TTC549 (cell line): ENCODE data around the gene MRAS.

Experiments used
- FAIRE-seq: peaks from 2 replicates; lab custom pipeline; 2012; peaks lifted over from hg19 to GRCh38; lab: Jason Lieb, UNC

Gene MRAS

DNA sequence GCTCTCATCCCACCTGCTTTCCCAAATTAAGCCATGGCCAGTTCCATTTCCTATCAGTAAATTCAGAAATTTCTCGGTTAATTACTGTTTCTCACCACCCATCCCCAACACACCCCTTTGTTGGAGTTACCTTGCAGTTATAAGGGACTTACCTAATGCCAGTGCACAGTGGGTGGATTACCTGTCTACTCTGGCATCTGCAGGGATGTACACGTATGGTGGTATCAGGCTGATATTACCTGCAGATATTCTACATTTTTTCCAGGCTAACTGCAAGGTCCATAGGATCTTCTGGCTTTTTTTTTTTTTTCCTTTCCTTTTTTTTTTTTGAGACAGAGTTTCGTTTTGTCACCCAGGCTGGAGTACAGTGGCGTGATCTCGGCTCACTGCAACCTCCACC, 7.9 kb upstream of the MRAS start:
- FAIRE-seq: no peak

DNA sequence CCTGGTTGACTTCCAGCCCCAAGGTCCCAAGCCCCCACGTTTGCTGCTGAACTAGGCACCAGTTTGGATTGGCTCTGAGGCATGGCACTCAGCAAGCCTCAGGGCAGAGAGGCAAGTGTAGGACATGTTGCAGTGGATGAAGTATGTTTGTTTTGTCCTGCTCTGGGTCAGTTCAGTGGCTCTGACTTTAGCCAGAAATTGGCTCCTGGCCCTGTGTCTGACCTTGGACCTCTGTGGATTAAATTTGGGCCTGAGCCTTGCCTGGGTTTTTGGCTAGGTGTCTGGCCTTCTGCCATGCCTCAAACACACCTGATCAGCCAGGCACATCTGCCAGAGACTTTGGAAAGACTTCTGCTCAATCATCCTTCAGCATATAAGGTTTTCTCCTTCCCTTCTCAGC, 3.6 kb upstream of the MRAS start:
- FAIRE-seq: no peak

DNA sequence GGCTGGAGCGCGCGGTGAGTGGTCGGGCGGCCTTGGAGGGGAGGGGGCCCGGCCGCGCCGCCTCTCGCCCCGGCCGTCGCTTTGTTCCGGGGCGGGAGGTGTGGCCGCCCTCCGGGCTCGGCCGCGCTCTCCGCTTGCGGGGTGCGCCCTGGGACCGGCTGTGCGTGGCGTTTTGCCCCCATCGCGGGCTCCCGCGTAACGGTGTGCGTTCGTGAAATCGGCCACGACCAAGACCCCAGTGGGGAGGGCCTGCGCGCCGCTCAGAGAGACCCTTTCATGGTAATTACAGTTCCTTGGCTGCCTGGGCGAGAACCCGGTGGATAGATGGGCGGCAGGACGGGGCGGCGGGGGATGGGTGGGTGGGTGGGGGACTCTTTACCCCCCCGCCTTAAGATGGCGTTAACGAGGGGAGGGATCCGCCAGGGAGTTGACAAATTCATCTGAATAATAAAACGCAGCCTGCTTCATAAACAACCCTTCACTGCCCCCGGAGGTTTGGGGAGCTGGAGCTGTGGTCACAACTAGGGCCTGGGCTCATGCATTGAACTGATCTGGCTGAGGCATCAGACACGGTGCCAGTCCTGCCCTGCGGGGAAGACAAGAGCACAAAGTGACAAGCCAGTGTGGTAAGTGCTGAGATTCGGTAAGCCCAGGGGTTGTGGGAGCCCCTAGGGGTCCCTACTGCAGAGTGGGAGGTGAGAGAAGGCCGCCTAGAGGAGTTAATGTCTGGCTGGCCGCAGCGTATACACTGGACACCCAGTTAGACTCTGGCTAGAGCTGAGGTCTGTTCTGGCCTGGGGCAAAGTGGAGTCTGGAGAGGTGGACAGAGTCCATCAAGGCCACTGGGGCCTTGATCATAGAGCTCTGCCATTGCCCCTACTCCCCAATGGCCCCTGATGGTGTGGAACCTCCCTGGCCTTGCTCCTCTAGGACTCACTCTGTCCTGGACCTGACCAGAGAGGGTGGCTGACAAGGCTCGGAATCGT, 668 bp downstream of the MRAS start:
- FAIRE-seq: no peak

DNA sequence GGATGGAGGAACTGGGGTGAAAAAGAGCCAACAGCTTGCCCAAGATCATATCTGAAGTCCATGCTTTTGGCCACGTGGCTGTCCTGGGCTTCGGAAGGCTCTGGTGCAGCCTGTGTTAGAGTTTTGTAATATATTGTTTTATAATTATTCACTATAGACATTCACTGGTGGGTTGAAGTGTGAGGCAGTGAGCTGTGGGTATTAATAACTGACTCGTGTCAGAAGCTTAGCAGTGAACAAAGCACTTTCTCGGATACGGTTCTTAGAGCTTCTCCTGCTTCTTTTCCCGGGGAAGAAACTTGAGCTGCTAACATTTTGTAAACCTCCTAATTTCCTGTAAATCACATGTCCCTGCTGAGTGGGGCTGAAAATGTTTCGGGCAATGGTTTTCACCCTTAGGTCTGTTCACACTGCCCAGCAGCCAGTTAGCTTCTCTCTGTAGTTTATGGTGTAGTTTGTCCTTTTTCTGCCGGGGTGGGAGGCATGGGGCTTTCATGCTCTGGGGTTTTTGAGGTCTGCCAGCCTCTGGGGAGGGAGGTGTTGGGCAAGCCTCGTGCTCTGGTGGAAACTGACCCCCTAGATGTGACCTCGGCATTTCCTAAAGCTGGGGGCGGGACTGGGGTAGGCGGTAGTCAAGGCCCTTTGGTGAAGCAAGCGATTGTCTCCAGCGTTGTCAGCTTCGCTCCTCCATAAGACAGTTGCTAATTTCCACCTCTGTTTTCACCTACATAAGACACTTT, 1.7 kb downstream of the MRAS start:
- FAIRE-seq: no peak

DNA sequence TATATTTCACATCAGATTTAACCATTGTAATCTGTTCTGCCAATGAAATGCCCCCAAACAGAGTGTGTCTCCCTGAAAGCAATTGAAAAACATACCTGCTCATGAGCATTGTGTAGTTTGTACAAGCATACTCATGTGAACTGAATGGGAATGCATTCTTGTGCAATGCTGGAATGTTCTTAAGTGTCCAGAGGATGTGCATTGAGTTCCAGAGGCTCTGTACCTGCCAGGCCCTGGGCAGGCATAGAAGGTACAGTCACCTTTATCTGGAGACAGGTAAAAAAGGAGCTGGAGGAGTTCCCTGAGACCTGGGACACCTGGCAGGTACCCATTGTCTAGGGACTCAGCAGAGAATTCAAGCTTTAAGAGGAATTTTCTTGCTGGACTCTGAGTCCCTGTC, 2.8 kb downstream of the MRAS start:
- FAIRE-seq: no peak

DNA sequence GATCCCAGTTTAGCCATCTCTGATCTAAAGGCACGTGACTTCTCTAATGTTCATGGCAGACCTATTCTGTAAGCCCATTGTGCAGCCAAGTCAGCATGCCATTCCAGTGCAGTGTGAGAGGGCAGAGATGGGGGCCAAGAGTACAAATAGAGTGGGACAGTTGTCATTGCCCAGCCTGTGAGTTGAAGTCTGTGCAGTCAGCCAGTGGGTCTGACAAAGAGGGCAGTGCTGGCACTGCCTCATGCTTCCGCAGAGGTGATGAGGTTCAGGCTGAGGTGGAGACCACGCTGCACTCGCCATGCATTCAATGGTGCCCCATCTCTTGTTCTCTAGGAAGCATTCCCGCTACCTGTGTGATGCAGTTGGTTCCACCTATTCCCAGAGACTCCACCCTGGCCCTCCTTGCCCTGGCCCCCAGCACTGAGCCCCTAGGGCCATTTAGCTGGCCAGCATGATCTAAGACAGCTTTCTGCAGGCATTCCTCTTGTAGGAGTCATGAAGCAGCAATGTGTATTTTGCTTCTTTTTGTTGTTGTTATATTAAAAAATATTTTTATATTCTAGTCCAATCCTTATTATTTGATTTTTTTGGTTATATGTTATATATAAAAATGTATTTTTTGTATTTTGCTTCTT, 3.7 kb downstream of the MRAS start:
- no peak for FAIRE-seq

DNA sequence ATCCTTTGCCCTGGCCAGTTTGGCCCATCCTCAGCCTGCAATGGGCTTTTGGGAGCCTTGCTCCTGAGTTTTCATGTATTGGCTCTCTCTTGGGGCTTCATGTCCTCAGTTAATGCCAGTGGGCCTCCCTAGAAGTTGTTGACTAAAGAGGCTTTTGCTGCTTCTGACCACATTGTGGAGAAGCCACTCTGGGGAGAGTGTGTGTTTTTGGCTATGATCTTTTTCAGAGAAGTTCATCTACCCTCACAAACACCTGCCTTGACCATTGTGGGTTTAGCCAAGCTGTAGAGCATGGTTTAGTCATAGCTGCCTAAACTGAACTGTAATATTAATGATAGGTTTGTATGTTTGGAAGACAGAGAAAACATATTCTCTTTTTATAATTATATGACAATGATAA, 6.0 kb downstream of the MRAS start:
- no peak for FAIRE-seq

DNA sequence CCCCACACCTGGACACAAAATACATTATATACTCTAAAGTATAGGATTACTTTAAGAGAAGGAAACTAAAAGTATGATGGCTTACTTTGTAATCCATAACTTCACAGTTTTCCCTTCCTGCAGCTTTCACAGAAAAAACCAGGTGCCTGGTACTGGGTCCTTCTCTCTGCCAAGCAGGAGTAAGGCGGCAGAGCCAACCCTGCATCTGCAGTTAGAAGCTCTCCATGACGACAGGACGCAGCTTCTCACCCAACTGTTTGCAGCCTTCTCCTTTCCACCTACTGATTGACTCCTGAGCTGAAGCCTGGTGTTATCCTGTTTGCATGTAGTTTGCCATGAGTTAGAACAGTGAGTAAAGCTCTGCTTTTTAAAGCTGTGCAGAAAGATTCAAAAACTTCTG, 6.7 kb downstream of the MRAS start:
- FAIRE-seq: no peak

DNA sequence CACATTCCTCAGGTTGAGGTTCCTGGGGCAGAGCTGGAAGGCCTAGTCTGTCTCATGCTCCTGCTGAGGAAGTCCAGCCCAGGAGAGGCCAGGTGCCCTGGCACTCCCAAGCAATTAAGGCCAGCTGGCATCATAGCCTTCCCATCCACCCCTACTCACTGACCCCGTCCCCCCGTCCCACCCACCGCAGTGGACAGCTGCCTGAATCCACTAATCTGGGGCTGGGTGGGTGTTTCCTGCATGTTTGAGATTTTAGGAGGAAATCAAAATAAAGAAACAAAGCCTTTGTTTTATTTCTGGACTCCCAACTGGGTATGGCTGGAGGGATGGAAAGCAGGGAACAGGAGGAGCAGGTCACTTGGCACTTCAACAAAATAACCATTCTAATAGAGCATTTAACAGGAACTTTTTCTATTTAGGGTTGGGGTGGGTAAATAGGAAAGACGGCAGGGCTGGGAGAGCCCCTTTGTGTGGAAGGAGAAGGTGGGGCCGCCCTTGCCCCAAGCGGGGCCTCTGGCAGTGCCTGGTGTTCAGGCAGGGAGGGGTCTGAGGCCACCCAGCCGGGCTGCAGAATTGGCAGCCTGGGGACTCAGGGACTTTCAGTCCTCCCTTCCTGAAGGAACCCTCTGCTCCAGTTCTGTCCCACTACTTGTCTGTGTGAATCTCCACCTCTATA, 8.5 kb downstream of the MRAS start:
- FAIRE-seq: no peak

DNA sequence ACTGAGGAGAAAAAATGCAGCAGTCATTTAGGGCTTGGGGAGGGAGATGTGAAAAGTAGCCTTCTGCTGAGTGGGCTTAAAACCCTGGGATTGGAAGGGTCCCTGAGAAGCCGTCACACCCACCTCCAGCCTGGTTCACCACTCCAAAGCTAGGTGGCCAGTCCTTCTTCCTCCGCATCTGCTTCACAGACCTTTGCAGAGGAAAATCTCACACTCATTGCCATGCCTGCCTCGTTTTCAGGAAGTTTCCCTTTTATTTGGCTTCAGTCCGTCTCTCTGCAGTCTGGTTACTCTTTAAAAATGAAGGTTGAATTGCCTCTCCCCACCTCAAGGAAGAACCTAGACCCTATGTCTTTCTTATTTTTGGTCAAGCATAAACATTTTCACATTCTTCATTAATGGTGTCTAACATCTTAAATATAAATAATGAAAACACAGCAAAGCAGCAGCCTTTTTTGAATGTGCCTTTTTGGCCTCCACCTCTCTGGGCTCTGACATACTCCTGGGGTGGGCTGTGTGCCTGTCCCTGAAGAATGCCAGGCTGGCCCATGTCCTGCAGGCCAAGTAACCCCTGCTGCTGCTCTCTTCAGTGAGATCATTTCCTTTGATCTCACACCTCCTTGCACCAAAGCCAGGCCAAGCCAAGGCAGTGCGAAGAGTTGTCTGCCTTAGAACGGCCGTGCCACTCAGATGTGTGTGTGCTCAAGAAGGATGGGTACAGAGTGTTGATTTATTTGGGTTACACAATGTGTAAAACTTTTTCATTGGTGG, 11.0 kb downstream of the MRAS start:
- FAIRE-seq: no peak

DNA sequence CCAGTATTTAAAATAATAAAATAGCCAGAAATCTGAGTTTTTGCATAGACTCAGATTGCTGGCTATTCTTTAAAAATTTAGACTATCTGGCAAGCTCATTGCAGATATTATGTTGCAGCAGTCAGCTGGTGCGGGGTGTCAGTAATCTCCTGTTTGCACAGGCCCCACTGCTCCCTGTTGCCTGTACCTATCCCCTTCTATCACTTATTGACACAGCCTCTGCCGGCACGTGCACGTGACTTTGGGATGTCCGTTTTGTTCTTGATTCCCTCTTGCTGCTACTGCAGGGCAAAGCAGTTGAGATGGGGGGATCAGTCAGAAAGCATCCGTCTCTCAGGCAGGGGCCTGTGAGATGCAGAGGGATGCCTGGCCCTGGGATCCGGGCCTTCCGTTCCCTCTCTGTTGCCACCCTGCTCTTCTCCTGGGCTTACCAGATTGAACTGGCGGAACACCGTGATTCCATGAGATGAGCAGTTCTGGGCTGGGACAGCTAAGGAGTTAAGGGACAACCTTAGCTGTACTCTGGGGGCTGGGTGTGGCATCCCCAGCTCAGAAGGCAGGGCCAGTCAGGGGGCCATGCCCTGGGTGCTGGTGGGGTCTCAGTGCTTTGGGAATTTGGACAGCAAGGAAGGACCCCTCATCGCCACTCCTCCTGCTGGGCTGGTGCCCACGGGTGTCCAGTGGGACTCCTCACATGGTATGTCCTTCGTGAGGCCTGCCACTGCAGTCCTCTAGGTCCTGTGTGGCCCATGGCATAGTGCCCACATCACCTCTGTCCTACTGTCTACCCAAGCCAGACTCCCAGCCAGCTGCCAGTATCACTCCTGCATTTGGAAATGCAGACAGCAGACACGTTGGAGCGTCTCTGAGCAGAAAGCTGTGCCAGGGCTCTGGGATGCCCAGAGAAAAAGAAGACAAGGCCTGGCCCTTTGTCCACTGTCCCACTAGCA, 11.8 kb downstream of the MRAS start:
- no peak for FAIRE-seq

DNA sequence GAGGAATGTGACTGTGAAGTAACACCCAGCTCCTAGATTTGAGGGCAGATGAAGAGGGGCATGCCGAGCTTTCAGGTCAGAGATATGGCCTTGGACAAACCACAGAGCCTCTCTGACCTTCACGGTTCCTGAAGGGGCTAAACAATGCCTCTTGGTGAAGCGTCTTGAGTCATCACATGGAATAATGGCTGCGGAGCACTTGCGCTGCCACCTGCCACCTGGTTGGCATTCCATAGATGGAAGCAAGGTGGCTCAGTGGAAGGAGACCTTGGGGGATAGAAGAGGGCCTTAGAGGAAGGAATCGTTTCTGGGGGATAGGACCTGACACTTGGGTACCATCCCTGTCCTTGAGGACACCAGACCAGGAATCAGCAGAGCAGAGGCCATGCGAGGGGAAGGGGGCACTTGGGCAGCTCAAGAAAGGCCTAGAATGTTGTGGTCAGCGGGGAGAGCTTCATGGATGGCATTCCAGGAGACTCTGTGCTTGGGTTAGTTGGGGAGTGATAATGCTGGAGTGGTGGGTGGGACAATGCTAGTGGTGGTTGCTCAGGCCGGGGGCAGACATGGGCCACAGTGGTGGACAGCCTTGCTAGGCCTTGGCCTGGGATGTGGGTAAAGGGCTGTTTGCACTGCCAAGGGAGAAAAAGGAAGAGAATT, 12.6 kb downstream of the MRAS start:
- FAIRE-seq: no peak

DNA sequence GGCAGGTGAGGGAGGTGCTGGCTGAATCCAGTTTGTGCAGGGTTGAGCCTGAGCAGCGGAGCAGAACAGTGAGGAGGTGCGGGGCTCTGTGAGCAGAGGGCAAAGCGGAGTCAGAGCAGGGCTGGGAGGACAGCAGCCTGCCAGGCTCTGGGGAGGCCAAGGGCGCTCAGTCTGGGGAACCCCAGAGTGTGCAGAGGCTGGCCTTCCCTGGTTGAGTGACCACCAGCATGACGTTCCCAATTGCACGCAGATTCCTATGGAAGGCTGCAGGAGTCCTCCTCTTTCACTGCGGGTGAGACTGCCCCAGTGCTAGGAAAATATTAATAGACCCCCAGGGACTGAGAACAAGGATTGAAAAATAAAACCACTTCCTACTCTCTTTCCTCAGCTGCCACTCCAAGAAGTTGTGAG, 13.2 kb downstream of the MRAS start:
- no peak for FAIRE-seq

DNA sequence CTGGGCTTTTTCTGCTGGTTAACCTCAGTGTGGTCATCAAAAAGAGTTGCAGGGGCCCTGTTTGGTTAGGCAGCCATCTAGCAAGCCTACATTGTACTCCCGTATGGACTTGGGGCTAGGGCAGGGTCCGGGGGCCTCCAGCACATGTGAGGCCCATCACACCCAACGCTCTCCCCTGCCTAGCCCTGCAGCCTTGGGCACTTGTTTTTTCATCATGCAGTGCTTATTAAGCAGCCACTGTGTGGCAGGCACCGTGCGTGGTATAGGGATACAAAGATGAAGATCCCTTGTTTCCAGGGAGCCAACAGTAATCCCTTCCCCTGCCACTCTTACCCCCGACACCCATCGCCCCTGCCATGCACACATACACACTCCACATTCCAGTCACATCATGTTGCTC, 14.2 kb downstream of the MRAS start:
- no peak for FAIRE-seq

DNA sequence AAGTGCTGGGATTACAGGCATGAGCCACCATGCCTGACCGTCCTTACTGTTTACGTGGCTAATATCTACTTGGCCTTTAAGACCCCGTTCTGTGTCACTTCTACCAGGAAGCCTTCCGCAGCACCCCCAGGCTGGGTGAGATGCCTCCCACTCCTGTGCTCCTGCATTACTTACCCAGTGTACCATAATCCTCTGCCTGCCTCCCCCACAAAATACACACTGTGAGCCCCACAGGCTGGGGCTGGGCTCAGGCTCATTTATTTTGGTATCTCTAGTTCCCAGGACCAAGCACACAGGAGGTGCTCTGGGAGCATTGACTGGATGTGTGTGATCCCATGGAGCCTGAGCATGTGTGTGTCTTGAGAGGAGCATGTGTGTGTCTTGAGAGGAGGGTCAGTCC, 14.9 kb downstream of the MRAS start:
- no peak for FAIRE-seq

DNA sequence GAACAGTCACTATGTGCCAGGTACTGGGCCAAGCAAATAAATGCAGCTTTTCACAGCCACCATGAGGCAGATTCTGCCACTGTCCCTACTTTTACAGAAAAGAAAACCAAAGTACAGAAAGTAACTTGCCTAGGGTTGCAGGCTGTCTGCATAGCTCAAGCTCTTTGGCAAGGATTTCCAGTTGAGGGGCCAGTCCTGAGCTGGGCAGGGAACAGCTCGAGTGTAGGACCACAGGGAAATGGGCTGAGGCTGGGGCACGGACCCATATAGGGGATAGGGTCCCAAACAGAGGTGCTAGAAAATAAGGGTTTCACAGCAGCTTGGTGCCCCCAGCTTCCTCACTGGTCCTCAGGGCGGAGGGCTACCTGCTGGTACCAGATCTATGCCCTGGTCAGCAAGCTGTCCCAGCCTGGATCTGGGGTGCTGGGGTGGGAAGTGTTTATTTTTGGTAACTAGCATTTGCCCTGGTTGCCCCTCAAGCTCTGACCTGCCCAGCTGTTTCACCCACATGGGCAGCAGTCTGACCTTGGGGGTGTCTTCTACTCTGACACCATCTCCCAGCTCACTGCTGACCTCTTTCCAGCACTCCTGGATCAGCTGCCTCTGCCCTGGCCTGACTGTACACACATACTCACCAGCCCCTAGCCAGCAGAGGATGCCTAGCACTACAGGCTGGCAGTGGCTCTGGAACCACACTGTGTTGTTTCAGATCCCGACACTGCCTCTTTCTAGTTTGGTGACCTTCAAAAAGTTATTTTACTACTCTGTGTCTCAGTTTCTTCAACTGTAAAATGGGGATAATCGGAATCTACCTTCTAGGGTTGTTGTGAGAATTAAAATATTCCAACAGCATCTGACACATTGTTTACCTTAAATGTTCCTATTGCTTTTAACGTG, 16.2 kb downstream of the MRAS start:
- no peak for FAIRE-seq

DNA sequence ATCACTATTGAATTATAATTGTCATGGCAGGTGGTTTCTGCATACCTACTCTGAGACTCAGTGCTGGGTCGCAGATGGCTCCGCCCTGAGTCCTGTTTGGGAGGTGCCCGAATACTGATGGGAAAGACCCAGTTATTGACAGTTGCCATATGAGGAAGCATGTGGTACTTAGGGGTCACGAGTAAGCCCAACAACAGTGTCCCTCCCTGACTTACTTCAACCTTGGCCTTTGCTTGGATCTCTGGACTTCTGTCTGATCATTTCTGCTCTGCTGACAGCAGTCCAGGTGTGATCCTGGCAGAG, 16.8 kb downstream of the MRAS start:
- no peak for FAIRE-seq

DNA sequence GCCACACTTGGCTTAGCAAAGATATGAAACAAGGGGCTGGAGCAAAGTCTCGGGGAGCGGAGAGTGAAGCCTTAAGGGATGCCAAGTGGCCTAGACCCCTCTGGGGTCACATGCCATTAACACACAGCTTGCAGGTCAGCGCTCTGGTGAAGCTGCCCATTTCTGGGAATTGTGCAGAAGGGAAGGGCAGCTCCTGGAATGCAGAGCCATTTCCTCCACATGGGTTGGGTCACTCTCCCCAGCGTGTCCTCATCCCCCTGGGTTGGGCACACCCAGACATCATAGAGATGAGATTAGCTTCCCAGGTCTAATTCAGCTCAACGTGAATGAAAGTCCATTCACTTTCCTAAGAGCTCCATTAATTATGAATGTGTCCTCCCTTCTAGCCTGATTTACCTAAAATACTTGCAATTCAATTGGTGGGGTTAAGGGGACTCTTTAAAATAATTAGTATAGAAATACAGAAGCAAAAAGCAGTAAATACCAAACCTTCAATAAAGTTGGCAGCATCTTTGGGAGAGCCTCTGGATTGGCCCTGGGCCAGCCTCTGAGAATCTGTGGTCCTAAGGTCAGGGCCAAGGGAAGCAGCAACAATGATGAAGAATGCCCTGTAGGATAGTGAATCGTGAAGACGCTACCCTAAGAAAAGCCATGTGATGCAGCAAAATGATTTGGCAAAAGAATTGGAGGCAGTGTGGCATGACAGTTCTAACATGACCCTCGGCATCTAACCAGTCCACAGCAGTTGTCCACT, 17.8 kb downstream of the MRAS start:
- FAIRE-seq: no peak
